Astrocyte (in vitro differentiated cells and primary cell): ENCODE measurements around the gene MTURN.

Experiments
- EZH2 ChIP-seq: IDR thresholded peaks from 2 replicates; pipeline ENCODE4 v1.6.1; 2012; ENCODE audit warnings: mild to moderate bottlenecking, low read length, inconsistent platforms; ENCODE audit not compliant: insufficient read depth
- TF ChIP-seq, protein P1 (sequence below): IDR thresholded peaks from 2 replicates; pipeline ENCODE4 v1.5.1; 2011; ENCODE audit warnings: low read depth, mild to moderate bottlenecking, inconsistent platforms, low read length, moderate library complexity; ENCODE audit not compliant: insufficient read depth

DNA sequence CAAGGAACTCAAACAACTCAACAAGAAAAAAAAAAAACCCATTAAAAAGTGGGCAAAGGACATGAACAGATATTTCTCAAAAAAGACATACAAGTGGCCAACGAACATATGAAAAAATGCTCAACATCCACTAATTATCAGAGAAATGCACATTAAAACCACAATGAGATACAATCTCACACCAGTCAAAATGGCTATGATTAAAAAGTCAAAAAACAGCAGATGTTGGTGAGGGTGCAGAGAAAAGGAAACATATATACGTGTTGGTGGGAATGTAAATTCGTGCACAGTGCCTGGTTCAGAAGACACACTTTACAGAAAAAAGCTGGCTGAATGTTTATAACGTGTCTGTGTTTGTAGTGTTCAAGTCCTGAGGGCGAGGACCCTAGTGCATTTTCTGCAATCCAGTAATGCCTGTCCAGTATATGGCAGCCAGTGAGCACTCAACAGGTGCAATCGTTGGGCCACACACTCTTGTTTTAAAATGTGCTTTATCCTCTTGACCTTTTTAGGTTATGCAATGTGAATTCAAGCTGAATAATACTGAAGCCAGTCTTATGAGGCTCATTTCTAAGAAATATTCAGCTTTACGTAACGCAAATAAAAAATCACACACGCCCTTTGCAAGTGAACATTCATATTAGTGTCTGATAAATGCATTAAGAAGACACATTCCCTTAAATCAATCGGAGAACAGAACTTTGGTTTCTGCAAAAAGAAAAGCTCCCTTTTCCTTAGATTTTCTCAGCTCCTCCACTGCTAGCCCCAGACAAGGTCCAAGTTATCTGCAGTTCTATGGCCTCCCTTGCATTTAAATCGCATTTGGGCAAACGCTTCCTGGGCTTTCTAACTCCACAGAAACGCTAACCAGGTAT lies 813 bp upstream of the MTURN start:
- TF ChIP-seq, protein P1, sequence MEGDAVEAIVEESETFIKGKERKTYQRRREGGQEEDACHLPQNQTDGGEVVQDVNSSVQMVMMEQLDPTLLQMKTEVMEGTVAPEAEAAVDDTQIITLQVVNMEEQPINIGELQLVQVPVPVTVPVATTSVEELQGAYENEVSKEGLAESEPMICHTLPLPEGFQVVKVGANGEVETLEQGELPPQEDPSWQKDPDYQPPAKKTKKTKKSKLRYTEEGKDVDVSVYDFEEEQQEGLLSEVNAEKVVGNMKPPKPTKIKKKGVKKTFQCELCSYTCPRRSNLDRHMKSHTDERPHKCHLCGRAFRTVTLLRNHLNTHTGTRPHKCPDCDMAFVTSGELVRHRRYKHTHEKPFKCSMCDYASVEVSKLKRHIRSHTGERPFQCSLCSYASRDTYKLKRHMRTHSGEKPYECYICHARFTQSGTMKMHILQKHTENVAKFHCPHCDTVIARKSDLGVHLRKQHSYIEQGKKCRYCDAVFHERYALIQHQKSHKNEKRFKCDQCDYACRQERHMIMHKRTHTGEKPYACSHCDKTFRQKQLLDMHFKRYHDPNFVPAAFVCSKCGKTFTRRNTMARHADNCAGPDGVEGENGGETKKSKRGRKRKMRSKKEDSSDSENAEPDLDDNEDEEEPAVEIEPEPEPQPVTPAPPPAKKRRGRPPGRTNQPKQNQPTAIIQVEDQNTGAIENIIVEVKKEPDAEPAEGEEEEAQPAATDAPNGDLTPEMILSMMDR, result no peak
- no peak for TF ChIP-seq EZH2
